H1 (cell line): ENCODE data around the gene TCF7L1. TPM values are rescaled to one million over a fixed set of nuclear protein-coding genes. Genes with fewer than 3 reads are reported as not detected.
A peak's percentile ranks its signal among the peaks of the same experiment; 100 is the strongest.

Experiments
- ATF3 ChIP-seq: IDR thresholded peaks from 2 replicates; pipeline ENCODE4 v1.6.1; 2011; ENCODE audit warnings: low read depth, mild to moderate bottlenecking, low read length; ENCODE audit not compliant: insufficient read depth
- CEBPB ChIP-seq: IDR thresholded peaks from 2 replicates; pipeline ENCODE4 v1.6.1; 2012; ENCODE audit warnings: low read depth, low read length
- CHD2 ChIP-seq: IDR thresholded peaks from 2 replicates; pipeline ENCODE4 v1.6.1; 2012; ENCODE audit warnings: low read length, improper control_type of control experiment
- CTBP2 ChIP-seq: IDR thresholded peaks from 2 replicates; pipeline ENCODE4 v1.7.0; 2011; ENCODE audit warnings: borderline replicate concordance, mild to moderate bottlenecking, moderate library complexity, mixed read lengths, low read length; ENCODE audit not compliant: insufficient read depth, insufficient read length
- EGR1 ChIP-seq: IDR thresholded peaks from 2 replicates; pipeline ENCODE4 v1.6.1; 2011; ENCODE audit warnings: low read depth, low read length, borderline replicate concordance
- GTF2F1 ChIP-seq: IDR thresholded peaks from 2 replicates; pipeline ENCODE4 v1.6.1; 2012; ENCODE audit warnings: low read depth, low read length, improper control_type of control experiment, borderline replicate concordance
- KDM1A ChIP-seq: fragments of 200-600, 300-600 bp; sonication (generic); IDR thresholded peaks from 2 replicates; pipeline ENCODE4 v1.7.1; 2016; ENCODE audit warnings: mild to moderate bottlenecking, low read length, borderline replicate concordance
- NRF1 ChIP-seq: IDR thresholded peaks from 2 replicates; pipeline ENCODE4 v1.6.1; 2011; ENCODE audit warnings: mild to moderate bottlenecking, low read depth, low read length, improper control_type of control experiment
- PHF8 ChIP-seq: fragments of 200-600 bp; sonication (generic); conservative IDR thresholded peaks from 2 replicates; pipeline ENCODE4 v1.7.1; 2012; ENCODE audit warnings: low read depth, mild to moderate bottlenecking, inconsistent platforms, low read length, moderate library complexity
- POLR2A ChIP-seq, 2 experiments: IDR thresholded peaks; 1 replicate in 1 of 2; 2 replicates in 1 of 2; pipeline ENCODE4 v1.6.1; 2011; ENCODE audit warnings: low read depth in 2 of 2, low read length in 2 of 2, mild to moderate bottlenecking in 2 of 2; ENCODE audit errors: control extremely low read depth in 1 of 2
- RBBP5 ChIP-seq: IDR thresholded peaks from 2 replicates; pipeline ENCODE4 v1.7.1; 2012; ENCODE audit warnings: low read depth, mild to moderate bottlenecking, inconsistent platforms, low read length, moderate library complexity, borderline replicate concordance
- SIN3A ChIP-seq, 2 experiments: IDR thresholded peaks in 1 of 2; conservative IDR thresholded peaks in 1 of 2; 2 replicates each; pipeline ENCODE4 v1.6.1; 2011 to 2012; ENCODE audit warnings: low read length in 2 of 2, improper control_type of control experiment in 1 of 2, low read depth in 1 of 2, mild to moderate bottlenecking in 1 of 2
- SP1 ChIP-seq: IDR thresholded peaks from 2 replicates; pipeline ENCODE4 v1.6.1; 2011; ENCODE audit warnings: low read depth, low read length
- SRF ChIP-seq: IDR thresholded peaks from 2 replicates; pipeline ENCODE4 v1.6.1; 2011; ENCODE audit warnings: mild to moderate bottlenecking, low read depth, low read length, moderate library complexity
- SUZ12 ChIP-seq: fragments of 200-600 bp; sonication (generic); IDR thresholded peaks from 2 replicates; pipeline ENCODE4 v1.6.1; 2012; ENCODE audit warnings: mild to moderate bottlenecking, inconsistent platforms, low read length, moderate library complexity, mixed read lengths
- TAF1 ChIP-seq: IDR thresholded peaks from 2 replicates; pipeline ENCODE4 v1.6.1; 2011; ENCODE audit warnings: mild to moderate bottlenecking, low read depth, low read length
- TCF12 ChIP-seq: IDR thresholded peaks from 2 replicates; pipeline ENCODE4 v1.6.1; 2011; ENCODE audit warnings: low read depth, mild to moderate bottlenecking, low read length
- TEAD4 ChIP-seq: IDR thresholded peaks from 2 replicates; pipeline ENCODE4 v1.6.1; 2012; ENCODE audit warnings: low read depth, low read length, inconsistent platforms, mixed read lengths
- YY1 ChIP-seq: IDR thresholded peaks from 2 replicates; pipeline ENCODE4 v1.6.1; 2011; ENCODE audit warnings: low read depth, mild to moderate bottlenecking, low read length
- ZNF274 ChIP-seq: IDR thresholded peaks from 2 replicates; pipeline ENCODE4 v1.7.0; 2012; ENCODE audit warnings: low read length, borderline replicate concordance; ENCODE audit errors: extremely low read depth
- polyA plus RNA-seq, 7 experiments: library from polyadenylated mRNA; depleted of rRNA in 3 of 7; stranded (reverse) in 5 of 7; unstranded in 2 of 7; fragments of >200 nt in 5 of 7; fragments of 200-250 nt in 2 of 7; gene quantifications; 1 replicate in 5 of 7; 2 replicates in 1 of 7; 4 replicates in 1 of 7; pipeline versions ENCODE4 v1.2.1 to v1.2.3, GENCODE V29; 2011 to 2013; ENCODE audit warnings: missing spikeins in 2 of 7, mixed read lengths in 2 of 7
- total RNA-seq: library from RNA; stranded (reverse); fragmentation: NEBNext Ultra II Directional; extraction: Animal tissue kit (Norgen Biotek cat#: 25700); gene quantifications from 2 replicates; pipeline ENCODE4 v1.2.1, GENCODE V29; 2021
- TF ChIP-seq, protein P1 (sequence below), 3 experiments: IDR thresholded peaks; 1 replicate in 2 of 3; 2 replicates in 1 of 3; pipeline versions ENCODE4 v1.5.1 to v1.6.1; 2011; ENCODE audit warnings: low read length in 3 of 3, mild to moderate bottlenecking in 3 of 3, inconsistent platforms in 2 of 3, low read depth in 1 of 3, moderate library complexity in 1 of 3; ENCODE audit not compliant: insufficient read depth in 1 of 3; ENCODE audit errors: control extremely low read depth in 1 of 3
- TF ChIP-seq, protein P2 (sequence below): IDR thresholded peaks from 2 replicates; pipeline ENCODE4 v1.6.1; 2012; ENCODE audit warnings: inconsistent platforms

Gene TCF7L1
- total and polyA plus RNA-seq, 2 of the 8 experiments (the other 6 are each of a cell fraction or from before 2014, with no cell fraction given): 27.5 to 108 TPM

DNA sequence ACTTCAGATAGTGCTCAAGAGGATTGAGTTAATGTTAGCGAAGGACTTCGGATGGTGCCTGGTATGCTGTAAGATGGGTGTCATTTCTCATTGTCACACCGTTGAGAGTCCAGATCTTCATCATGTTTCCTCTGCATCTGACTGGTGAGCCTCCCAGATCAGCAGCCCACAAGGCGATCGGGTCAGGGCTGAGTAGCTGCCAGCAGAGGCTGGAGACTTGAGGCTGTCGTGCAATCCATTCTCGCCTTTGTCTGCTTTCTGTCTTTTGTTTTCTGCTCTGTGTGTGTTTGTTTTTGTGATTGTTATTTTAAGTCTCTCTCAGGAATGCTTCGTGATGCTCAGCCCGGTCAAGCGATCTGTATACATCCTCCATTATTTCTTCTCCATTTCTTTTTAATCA is 98.8 kb downstream of the TCF7L1 start (continued):
- TF ChIP-seq SRF: no peak
- no peak for TF ChIP-seq SUZ12
- 0 out of 4 replicates have a peak, but pooled peaks of 1 of the 2 experiments have one; percentile 11 for TF ChIP-seq SIN3A (conservative IDR thresholded peaks at IDR 0.05 in 1 of 2, IDR thresholded peaks at IDR 0.05 in 1 of 2; ENCODE audit: low read depth in 1 of 2, low read length in 2 of 2)
- TF ChIP-seq, protein P1, sequence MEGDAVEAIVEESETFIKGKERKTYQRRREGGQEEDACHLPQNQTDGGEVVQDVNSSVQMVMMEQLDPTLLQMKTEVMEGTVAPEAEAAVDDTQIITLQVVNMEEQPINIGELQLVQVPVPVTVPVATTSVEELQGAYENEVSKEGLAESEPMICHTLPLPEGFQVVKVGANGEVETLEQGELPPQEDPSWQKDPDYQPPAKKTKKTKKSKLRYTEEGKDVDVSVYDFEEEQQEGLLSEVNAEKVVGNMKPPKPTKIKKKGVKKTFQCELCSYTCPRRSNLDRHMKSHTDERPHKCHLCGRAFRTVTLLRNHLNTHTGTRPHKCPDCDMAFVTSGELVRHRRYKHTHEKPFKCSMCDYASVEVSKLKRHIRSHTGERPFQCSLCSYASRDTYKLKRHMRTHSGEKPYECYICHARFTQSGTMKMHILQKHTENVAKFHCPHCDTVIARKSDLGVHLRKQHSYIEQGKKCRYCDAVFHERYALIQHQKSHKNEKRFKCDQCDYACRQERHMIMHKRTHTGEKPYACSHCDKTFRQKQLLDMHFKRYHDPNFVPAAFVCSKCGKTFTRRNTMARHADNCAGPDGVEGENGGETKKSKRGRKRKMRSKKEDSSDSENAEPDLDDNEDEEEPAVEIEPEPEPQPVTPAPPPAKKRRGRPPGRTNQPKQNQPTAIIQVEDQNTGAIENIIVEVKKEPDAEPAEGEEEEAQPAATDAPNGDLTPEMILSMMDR (IDR thresholded peaks at IDR 0.05; ENCODE audit: control extremely low read depth in 1 of 3, insufficient read depth in 1 of 3, low read depth in 1 of 3, low read length in 3 of 3): no peak; a peak in 1 of 4 replicates
- TF ChIP-seq TCF12: no peak
- TF ChIP-seq CEBPB: no peak
- TF ChIP-seq PHF8: no peak
- no peak for TF ChIP-seq EGR1
- no peak for TF ChIP-seq ZNF274
- TF ChIP-seq CTBP2: no peak
- TF ChIP-seq GTF2F1: no peak
- TF ChIP-seq NRF1: no peak
- TF ChIP-seq SP1: 0 out of 2 replicates have a peak, but pooled peaks have one; percentile 8
- no peak for TF ChIP-seq ATF3
- peak in 1 of 2 experiments; percentile 54; a peak in 1 of 3 replicates for TF ChIP-seq POLR2A (IDR thresholded peaks at IDR 0.05; ENCODE audit: control extremely low read depth in 1 of 2, low read depth in 2 of 2, low read length in 2 of 2)
- no peak for TF ChIP-seq TEAD4
- TF ChIP-seq YY1: 0 out of 2 replicates have a peak, but pooled peaks have one; percentile 20
- no peak for TF ChIP-seq CHD2
- TF ChIP-seq, protein P2, sequence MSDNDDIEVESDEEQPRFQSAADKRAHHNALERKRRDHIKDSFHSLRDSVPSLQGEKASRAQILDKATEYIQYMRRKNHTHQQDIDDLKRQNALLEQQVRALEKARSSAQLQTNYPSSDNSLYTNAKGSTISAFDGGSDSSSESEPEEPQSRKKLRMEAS: no peak
- no peak for TF ChIP-seq KDM1A
- no peak for TF ChIP-seq TAF1
- no peak for TF ChIP-seq RBBP5
